ENCODE results near the gene SPATA13. TPM values are rescaled to one million over a fixed set of nuclear protein-coding genes. Genes with fewer than 3 reads are reported as not detected.

Gene SPATA13
- total and polyA plus RNA-seq, 2 experiments from 2014 or later, result 12.4 to 19.4 TPM

DNA sequence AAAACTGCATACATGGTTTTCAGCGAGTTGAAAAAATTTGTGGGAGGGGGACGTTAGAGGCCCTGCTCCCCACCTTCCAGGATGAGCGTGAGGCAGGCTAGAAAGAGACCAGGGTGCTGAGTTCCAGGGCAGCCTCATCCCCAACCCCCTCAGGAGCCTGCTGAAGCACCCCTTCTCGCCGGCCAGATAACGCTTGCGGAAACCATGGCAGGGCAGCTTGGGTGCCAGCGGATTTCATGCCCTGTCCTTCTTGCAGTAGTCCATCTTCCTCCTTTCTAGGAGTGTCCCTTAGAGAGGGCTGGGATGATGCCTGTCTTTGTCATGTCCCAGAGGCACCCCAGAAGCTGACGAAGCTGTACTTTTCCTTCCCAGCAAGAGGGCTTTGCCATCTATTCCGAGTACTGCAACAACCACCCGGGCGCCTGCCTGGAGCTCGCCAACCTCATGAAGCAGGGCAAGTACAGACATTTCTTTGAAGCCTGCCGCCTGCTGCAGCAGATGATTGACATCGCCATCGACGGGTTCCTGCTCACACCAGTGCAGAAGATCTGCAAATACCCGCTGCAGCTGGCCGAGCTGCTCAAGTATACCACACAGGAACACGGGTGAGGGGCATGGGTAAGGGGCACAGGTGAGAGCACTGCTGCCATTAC, 129.9 kb downstream of the SPATA13 start:
- 96% methylated on average over 20 of the region's 20 CpGs for WGBS (ENCODE audit: low lambda C conversion rate, missing lambda C conversion rate)
- Histone ChIP-seq H3K9me2 (replicated peaks; ENCODE audit: insufficient read depth) (no peaks in the 10 kb centered on the region), H3K27ac (no peak overlapping the region), H3K4me2 (no peak overlapping the region), H3K79me2 (no peaks in the 10 kb centered on the region), H3K4me1 (ENCODE audit: insufficient read depth) (no peaks in the 10 kb centered on the region), H2AFZ (no peak overlapping the region), H3K9me3 (ENCODE audit: low read depth) (no peaks in the 10 kb centered on the region), H4K20me1 (ENCODE audit: insufficient read depth, poor library complexity, severe bottlenecking) (no peaks in the 10 kb centered on the region), H3K36me3 (replicated peaks; ENCODE audit: insufficient read depth, low read depth) (no peaks in the 10 kb centered on the region), H3K4me3 (no peak overlapping the region), H3K27me3 (no peaks in the 10 kb centered on the region)
- no peak for DNase-seq (ENCODE audit: low spot score)
- TF ChIP-seq EZH2 (IDR thresholded peaks at IDR 0.05; ENCODE audit: borderline replicate concordance) (no peak), EZH2phosphoT487 (IDR thresholded peaks at IDR 0.05; ENCODE audit: low read depth, severe bottlenecking, unreplicated experiment) (no peak)
- TF ChIP-seq, protein P1, sequence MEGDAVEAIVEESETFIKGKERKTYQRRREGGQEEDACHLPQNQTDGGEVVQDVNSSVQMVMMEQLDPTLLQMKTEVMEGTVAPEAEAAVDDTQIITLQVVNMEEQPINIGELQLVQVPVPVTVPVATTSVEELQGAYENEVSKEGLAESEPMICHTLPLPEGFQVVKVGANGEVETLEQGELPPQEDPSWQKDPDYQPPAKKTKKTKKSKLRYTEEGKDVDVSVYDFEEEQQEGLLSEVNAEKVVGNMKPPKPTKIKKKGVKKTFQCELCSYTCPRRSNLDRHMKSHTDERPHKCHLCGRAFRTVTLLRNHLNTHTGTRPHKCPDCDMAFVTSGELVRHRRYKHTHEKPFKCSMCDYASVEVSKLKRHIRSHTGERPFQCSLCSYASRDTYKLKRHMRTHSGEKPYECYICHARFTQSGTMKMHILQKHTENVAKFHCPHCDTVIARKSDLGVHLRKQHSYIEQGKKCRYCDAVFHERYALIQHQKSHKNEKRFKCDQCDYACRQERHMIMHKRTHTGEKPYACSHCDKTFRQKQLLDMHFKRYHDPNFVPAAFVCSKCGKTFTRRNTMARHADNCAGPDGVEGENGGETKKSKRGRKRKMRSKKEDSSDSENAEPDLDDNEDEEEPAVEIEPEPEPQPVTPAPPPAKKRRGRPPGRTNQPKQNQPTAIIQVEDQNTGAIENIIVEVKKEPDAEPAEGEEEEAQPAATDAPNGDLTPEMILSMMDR (IDR thresholded peaks at IDR 0.05; ENCODE audit: poor library complexity), result no peak

DNA sequence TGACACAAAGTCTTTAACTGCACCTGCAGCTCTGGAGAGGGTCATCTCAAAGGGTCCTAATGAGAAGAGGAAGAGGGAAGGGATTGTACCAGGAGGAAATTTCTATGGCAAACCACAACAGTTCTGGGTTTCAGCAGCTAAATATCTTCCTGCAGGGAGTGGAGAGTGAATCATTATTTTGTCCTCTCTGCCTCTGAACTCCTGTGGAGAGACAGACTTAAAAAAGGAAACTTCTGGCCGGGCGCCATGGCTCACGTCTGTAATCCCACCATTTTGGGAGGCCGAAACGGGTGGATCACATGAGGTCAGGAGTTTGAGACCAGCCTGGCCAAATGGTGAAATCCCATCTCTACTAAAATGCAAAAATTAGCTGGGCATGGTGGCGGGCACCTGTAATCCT, 132.0 kb downstream of the SPATA13 start:
- Histone ChIP-seq H3K4me1 (ENCODE audit: insufficient read depth) (no peaks in the 10 kb centered on the region), H2AFZ (no peak overlapping the region), H3K9me2 (replicated peaks; ENCODE audit: insufficient read depth) (no peaks in the 10 kb centered on the region), H3K79me2 (no peaks in the 10 kb centered on the region), H3K27me3 (no peaks in the 10 kb centered on the region), H4K20me1 (ENCODE audit: insufficient read depth, poor library complexity, severe bottlenecking) (no peaks in the 10 kb centered on the region), H3K27ac (no peak overlapping the region), H3K9me3 (ENCODE audit: low read depth) (no peaks in the 10 kb centered on the region), H3K4me2 (no peak overlapping the region), H3K4me3 (no peak overlapping the region), H3K36me3 (replicated peaks; ENCODE audit: insufficient read depth, low read depth) (no peaks in the 10 kb centered on the region)
- no peak for TF ChIP-seq EZH2 (IDR thresholded peaks at IDR 0.05; ENCODE audit: borderline replicate concordance)
- DNase-seq (ENCODE audit: low spot score), result no peak
- 97% methylated on average over 6 of the region's 6 CpGs for WGBS (ENCODE audit: low lambda C conversion rate, missing lambda C conversion rate)

DNA sequence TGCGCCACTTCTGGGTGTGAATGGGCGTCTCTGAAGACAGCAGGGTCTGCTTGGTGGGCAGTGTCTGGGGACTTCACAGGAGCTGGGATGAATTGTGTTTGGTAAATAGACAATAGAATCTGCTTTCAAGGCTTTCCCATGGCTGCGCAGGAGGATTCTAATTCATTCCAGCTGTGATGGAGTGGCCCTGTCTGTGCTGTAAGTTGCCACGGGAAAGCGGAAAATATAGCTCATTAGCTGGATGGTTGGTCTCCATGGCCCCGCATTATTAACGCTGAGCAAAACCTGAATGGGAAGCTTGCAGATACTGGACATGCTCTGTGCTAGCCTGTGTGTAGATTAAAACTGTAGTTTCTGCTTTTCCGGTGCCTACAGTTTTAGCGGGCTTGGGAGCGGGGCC, 133.2 kb downstream of the SPATA13 start:
- Histone ChIP-seq H2AFZ (no peak overlapping the region), H3K4me2 (peak overlapping the region; percentile 48), H3K79me2 (no peaks in the 10 kb centered on the region), H4K20me1 (ENCODE audit: insufficient read depth, poor library complexity, severe bottlenecking) (no peaks in the 10 kb centered on the region), H3K4me3 (no peak overlapping the region), H3K27me3 (no peaks in the 10 kb centered on the region), H3K27ac (no peak overlapping the region), H3K4me1 (ENCODE audit: insufficient read depth) (no peaks in the 10 kb centered on the region), H3K9me3 (ENCODE audit: low read depth) (no peaks in the 10 kb centered on the region), H3K36me3 (replicated peaks; ENCODE audit: insufficient read depth, low read depth) (no peaks in the 10 kb centered on the region), H3K9me2 (replicated peaks; ENCODE audit: insufficient read depth) (no peaks in the 10 kb centered on the region)
- WGBS (ENCODE audit: low lambda C conversion rate, missing lambda C conversion rate), result 67% methylated on average over 10 of the region's 10 CpGs
- DNase-seq (ENCODE audit: low spot score), result no peak
- TF ChIP-seq EZH2phosphoT487 (IDR thresholded peaks at IDR 0.05; ENCODE audit: low read depth, severe bottlenecking, unreplicated experiment) (no peak), EZH2 (IDR thresholded peaks at IDR 0.05; ENCODE audit: borderline replicate concordance) (no peak)
- TF ChIP-seq, protein P1 (IDR thresholded peaks at IDR 0.05; ENCODE audit: poor library complexity), result no peak

DNA sequence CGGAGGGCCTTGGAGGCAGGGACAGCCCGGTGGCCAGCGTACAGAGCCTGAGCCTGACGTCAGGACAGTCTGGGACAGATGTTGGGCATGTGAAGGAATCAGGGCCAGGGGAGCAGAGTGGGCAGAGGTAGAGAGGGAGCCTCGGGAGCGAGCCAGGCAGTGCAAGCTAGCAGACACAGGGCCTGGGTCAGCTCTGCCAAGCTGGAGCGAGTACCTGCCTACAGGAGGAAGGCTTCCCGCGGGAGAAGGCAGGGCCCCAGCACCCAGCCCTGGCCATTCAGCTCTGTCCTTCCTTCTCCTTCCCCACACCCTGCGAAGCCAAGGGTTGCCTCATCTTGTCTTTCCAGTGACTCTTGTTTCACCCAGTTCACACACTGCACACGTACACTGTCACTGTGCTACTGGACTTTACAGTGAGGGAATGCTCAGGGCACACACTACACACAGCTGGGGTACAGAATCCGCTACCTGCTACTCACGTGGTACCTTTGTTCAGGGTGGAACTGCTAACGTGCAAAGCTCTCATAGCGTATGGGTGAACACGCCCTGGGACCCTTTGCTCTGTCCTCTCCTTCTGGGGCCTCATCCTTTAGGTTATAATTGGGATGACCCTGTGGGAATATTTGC, 139.1 kb downstream of the SPATA13 start:
- Histone ChIP-seq H3K4me2 (no peak overlapping the region), H3K4me1 (ENCODE audit: insufficient read depth) (no peaks in the 10 kb centered on the region), H4K20me1 (ENCODE audit: insufficient read depth, poor library complexity, severe bottlenecking) (no peaks in the 10 kb centered on the region), H2AFZ (no peak overlapping the region), H3K9me2 (replicated peaks; ENCODE audit: insufficient read depth) (no peaks in the 10 kb centered on the region), H3K27me3 (no peaks in the 10 kb centered on the region), H3K36me3 (replicated peaks; ENCODE audit: insufficient read depth, low read depth) (no peaks in the 10 kb centered on the region), H3K9me3 (ENCODE audit: low read depth) (no peaks in the 10 kb centered on the region), H3K4me3 (no peak overlapping the region), H3K79me2 (no peaks in the 10 kb centered on the region), H3K27ac (no peak overlapping the region)
- 94% methylated on average over 16 of the region's 16 CpGs for WGBS (ENCODE audit: low lambda C conversion rate, missing lambda C conversion rate)
- DNase-seq (ENCODE audit: low spot score), result no peak
- TF ChIP-seq EZH2 (IDR thresholded peaks at IDR 0.05; ENCODE audit: borderline replicate concordance) (no peak), EZH2phosphoT487 (IDR thresholded peaks at IDR 0.05; ENCODE audit: low read depth, severe bottlenecking, unreplicated experiment) (no peak)
- TF ChIP-seq, protein P1 (IDR thresholded peaks at IDR 0.05; ENCODE audit: poor library complexity), result no peak
